K562 (cell line): ENCODE data around the gene ANKZF1. TPM values are rescaled to one million over a fixed set of nuclear protein-coding genes. Genes with fewer than 3 reads are reported as not detected.

Source experiments
- BRD4 ChIP-seq: fragments of 200-600 bp; sonication (generic); IDR thresholded peaks from 2 replicates; pipeline ENCODE4 v1.6.1; 2017; ENCODE audit warnings: inconsistent platforms
- CCAR2 ChIP-seq: fragments of 200-400 bp; formaldehyde crosslinking; IDR thresholded peaks from 2 replicates; pipeline ENCODE4 v1.6.1; 2017; ENCODE audit warnings: mild to moderate bottlenecking, low read depth, low read length
- JUND ChIP-seq, 2 experiments: IDR thresholded peaks; 2 replicates in 1 of 2; 3 replicates in 1 of 2; pipeline ENCODE4 v1.6.1; 2011; ENCODE audit warnings: borderline replicate concordance in 2 of 2, low read depth in 2 of 2, low read length in 2 of 2, improper control_type of control experiment in 1 of 2, missing biosample characterization in 1 of 2, missing genetic modification characterization in 1 of 2, missing genetic modification reagents in 1 of 2
- KAT2B ChIP-seq: IDR thresholded peaks from one replicate; pipeline ENCODE4 v1.6.1; 2012; ENCODE audit warnings: low read depth, mild to moderate bottlenecking, control low read depth, inconsistent platforms, low read length, moderate library complexity
- MCM2 ChIP-seq: fragments of 450-650 bp; IDR thresholded peaks from 2 replicates; pipeline ENCODE4 v1.6.1; 2017; ENCODE audit warnings: low read depth, mild to moderate bottlenecking
- MYC ChIP-seq, 2 experiments: fragments of 250-450 bp in 1 of 2; sonication (Bioruptor Pico) in 1 of 2; IDR thresholded peaks; 2 replicates each; pipeline versions ENCODE4 v1.5.1 to v1.6.1; 2012 to 2021; ENCODE audit warnings: low read depth in 2 of 2, borderline replicate concordance in 1 of 2, improper control_type of control experiment in 1 of 2, low read length in 1 of 2, mild to moderate bottlenecking in 1 of 2, moderate library complexity in 1 of 2
- POLR3A ChIP-seq: IDR thresholded peaks from 2 replicates; pipeline ENCODE4 v1.6.1; 2011; ENCODE audit warnings: borderline replicate concordance, mild to moderate bottlenecking, moderate library complexity; ENCODE audit not compliant: insufficient read length, insufficient read depth; ENCODE audit errors: extremely low read depth
- ZBTB49 ChIP-seq: sonication (generic); formaldehyde crosslinking; IDR thresholded peaks from 2 replicates; pipeline ENCODE4 v1.8.0; 2022; ENCODE audit warnings: missing genetic modification reagents, mild to moderate bottlenecking, borderline replicate concordance
- ZNF133 ChIP-seq: fragments of 250-450 bp; sonication (Bioruptor Pico); IDR thresholded peaks from 2 replicates; pipeline ENCODE4 v1.4.0; 2020; ENCODE audit warnings: mild to moderate bottlenecking
- ZNF512 ChIP-seq: IDR thresholded peaks from 2 replicates; pipeline ENCODE4 v1.6.1; 2016; ENCODE audit warnings: missing genetic modification characterization, missing compliant biosample characterization
- polyA plus RNA-seq, 8 experiments: library from polyadenylated mRNA; depleted of rRNA in 4 of 8; stranded (reverse) in 5 of 8; unstranded in 3 of 8; fragments of >200 nt; fragmentation: Nextera tagmentation in 2 of 8; fragmentation: Illumina TruSeq in 1 of 8; extraction: Ambion mirVana in 2 of 8; extraction: Trizol in 1 of 8; gene quantifications; 2 replicates each; pipeline versions ENCODE4 v1.2.1 to v1.2.3, GENCODE V29; 2011 to 2014; ENCODE audit warnings: inconsistent platforms in 1 of 8, missing spikeins in 1 of 8
- total RNA-seq, 7 experiments: library from RNA; depleted of rRNA in 6 of 7; stranded (reverse); fragments of >200 nt in 6 of 7; fragmentation: Illumina TruSeq in 2 of 7; extraction: Trizol in 2 of 7; gene quantifications; 2 replicates each; pipeline versions ENCODE4 v1.2.1 to v1.2.3, GENCODE V29; 2011 to 2021; ENCODE audit warnings: low replicate concordance in 1 of 7
- TF ChIP-seq, protein P1 (sequence below): fragments of 150-350 bp; IDR thresholded peaks from 2 replicates; pipeline ENCODE4 v1.6.1; 2014; ENCODE audit warnings: low read depth, mild to moderate bottlenecking, low read length, borderline replicate concordance
- TF ChIP-seq, protein P2 (sequence below): sonication (generic); formaldehyde crosslinking; IDR thresholded peaks from 2 replicates; pipeline ENCODE4 v1.8.0; 2022; ENCODE audit warnings: mild to moderate bottlenecking, missing genetic modification reagents
- TF ChIP-seq, protein P3 (sequence below): fragments of 450-650 bp; formaldehyde crosslinking; IDR thresholded peaks from 2 replicates; pipeline ENCODE4 v1.4.0; 2020; ENCODE audit warnings: mild to moderate bottlenecking, mixed read lengths

The ANKZF1 gene
- total and polyA plus RNA-seq, 9 of the 15 experiments (the other 6 are each of a cell fraction or from before 2014, with no cell fraction given) = 3.1 to 60.6 (median 31.0) TPM

GRCh38 chr2:219218732-219219701, 10.6 kb upstream of the ANKZF1 start, which contains the start of gene ABCB6 (continued):
- TF ChIP-seq, protein P1, sequence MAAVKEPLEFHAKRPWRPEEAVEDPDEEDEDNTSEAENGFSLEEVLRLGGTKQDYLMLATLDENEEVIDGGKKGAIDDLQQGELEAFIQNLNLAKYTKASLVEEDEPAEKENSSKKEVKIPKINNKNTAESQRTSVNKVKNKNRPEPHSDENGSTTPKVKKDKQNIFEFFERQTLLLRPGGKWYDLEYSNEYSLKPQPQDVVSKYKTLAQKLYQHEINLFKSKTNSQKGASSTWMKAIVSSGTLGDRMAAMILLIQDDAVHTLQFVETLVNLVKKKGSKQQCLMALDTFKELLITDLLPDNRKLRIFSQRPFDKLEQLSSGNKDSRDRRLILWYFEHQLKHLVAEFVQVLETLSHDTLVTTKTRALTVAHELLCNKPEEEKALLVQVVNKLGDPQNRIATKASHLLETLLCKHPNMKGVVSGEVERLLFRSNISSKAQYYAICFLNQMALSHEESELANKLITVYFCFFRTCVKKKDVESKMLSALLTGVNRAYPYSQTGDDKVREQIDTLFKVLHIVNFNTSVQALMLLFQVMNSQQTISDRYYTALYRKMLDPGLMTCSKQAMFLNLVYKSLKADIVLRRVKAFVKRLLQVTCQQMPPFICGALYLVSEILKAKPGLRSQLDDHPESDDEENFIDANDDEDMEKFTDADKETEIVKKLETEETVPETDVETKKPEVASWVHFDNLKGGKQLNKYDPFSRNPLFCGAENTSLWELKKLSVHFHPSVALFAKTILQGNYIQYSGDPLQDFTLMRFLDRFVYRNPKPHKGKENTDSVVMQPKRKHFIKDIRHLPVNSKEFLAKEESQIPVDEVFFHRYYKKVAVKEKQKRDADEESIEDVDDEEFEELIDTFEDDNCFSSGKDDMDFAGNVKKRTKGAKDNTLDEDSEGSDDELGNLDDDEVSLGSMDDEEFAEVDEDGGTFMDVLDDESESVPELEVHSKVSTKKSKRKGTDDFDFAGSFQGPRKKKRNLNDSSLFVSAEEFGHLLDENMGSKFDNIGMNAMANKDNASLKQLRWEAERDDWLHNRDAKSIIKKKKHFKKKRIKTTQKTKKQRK = no peak
- TF ChIP-seq JUND (IDR thresholded peaks at IDR 0.05; ENCODE audit: borderline replicate concordance, low read depth, low read length) (peak; percentile 26; the same call in 1 of the 2 replicates), JUND (tag; IDR thresholded peaks at IDR 0.05; ENCODE audit: borderline replicate concordance, low read depth, low read length) (no peak; the same call in 2 of the 3 replicates), KAT2B (no peak), MYC (IDR thresholded peaks at IDR 0.05; ENCODE audit: low read depth, low read length) (peak; percentile 60; the same call in 1 of the 2 replicates), MYC (CRISPR knock-in tag; IDR thresholded peaks at IDR 0.05; ENCODE audit: borderline replicate concordance, low read depth) (peak; percentile 75; the same call in 1 of the 2 replicates), BRD4 (no peak), ZNF512 (tag) (no peak), MCM2 (no peak), POLR3A (no peak), ZNF133 (no peak), ZBTB49 (CRISPR knock-in tag) (no peak), CCAR2 (no peak)
- TF ChIP-seq, protein P2, sequence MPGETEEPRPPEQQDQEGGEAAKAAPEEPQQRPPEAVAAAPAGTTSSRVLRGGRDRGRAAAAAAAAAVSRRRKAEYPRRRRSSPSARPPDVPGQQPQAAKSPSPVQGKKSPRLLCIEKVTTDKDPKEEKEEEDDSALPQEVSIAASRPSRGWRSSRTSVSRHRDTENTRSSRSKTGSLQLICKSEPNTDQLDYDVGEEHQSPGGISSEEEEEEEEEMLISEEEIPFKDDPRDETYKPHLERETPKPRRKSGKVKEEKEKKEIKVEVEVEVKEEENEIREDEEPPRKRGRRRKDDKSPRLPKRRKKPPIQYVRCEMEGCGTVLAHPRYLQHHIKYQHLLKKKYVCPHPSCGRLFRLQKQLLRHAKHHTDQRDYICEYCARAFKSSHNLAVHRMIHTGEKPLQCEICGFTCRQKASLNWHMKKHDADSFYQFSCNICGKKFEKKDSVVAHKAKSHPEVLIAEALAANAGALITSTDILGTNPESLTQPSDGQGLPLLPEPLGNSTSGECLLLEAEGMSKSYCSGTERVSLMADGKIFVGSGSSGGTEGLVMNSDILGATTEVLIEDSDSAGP (CRISPR knock-in tag) = no peak
- TF ChIP-seq, protein P3, sequence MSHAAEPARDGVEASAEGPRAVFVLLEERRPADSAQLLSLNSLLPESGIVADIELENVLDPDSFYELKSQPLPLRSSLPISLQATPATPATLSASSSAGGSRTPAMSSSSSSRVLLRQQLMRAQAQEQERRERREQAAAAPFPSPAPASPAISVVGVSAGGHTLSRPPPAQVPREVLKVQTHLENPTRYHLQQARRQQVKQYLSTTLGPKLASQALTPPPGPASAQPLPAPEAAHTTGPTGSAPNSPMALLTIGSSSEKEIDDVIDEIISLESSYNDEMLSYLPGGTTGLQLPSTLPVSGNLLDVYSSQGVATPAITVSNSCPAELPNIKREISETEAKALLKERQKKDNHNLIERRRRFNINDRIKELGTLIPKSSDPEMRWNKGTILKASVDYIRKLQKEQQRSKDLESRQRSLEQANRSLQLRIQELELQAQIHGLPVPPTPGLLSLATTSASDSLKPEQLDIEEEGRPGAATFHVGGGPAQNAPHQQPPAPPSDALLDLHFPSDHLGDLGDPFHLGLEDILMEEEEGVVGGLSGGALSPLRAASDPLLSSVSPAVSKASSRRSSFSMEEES (CRISPR knock-in tag) = peak; percentile 95
